WTC11 (cell line): ENCODE measurements around the gene LYPD1. TPM values are rescaled to one million over a fixed set of nuclear protein-coding genes. Genes with fewer than 3 reads are reported as not detected.

ENCODE experiments used
- ATAC-seq: fragments of 200-7000 bp; cut with Tn5 transposase; 2 replicates; pipeline ENCODE4 v1.10.0; 2021; ENCODE audit warnings: mild to moderate bottlenecking, moderate library complexity
- CTCF ChIA-PET: fragments of 300-600 bp; sonication (Branson Sonifier 250); formaldehyde crosslinking; loops from one replicate; lab custom pipeline; 2021; ENCODE audit warnings: antibody characterized with exemption; lab: Charles Lee
- POLR2A ChIA-PET: fragments of 350-600 bp; sonication (Branson Sonifier 250); formaldehyde crosslinking; loops from one replicate; lab custom pipeline; 2021; ENCODE audit warnings: antibody characterized with exemption; lab: Charles Lee
- DNase-seq: peaks from one replicate; pipeline ENCODE4 v3.0.0; 2021; ENCODE audit warnings: low spot score
- H3K27ac Mint-ChIP-seq: 2 replicates; pipeline ENCODE4 v1.8.0; 2021; ENCODE audit warnings: mixed read lengths
- H3K27me3 Mint-ChIP-seq: 2 replicates; pipeline ENCODE4 v1.8.0; 2021; ENCODE audit warnings: low read depth, mild to moderate bottlenecking, moderate library complexity, mixed read lengths
- H3K36me3 Mint-ChIP-seq: 2 replicates; pipeline ENCODE4 v1.8.0; 2021; ENCODE audit warnings: mixed read lengths
- H3K4me1 Mint-ChIP-seq: 2 replicates; pipeline ENCODE4 v1.8.0; 2022; ENCODE audit warnings: mixed read lengths
- H3K4me3 Mint-ChIP-seq: 2 replicates; pipeline ENCODE4 v1.8.0; 2021; ENCODE audit warnings: mild to moderate bottlenecking, moderate library complexity, mixed read lengths
- H3K9me3 Mint-ChIP-seq: 2 replicates; pipeline ENCODE4 v1.8.0; 2021; ENCODE audit warnings: mixed read lengths
- ATF1 ChIP-seq: sonication (generic); formaldehyde crosslinking; IDR thresholded peaks from 2 replicates; pipeline ENCODE4 v1.8.1; 2023; ENCODE audit warnings: mild to moderate bottlenecking, moderate library complexity, missing genetic modification reagents
- CDX4 ChIP-seq: fragments of 250-450 bp; sonication (Bioruptor Pico); IDR thresholded peaks from 2 replicates; pipeline ENCODE4 v1.9.0; 2021; ENCODE audit warnings: moderate library complexity, mild to moderate bottlenecking, inconsistent platforms, borderline replicate concordance
- FOXK1 ChIP-seq: sonication (generic); formaldehyde crosslinking; IDR thresholded peaks from 2 replicates; pipeline ENCODE4 v1.8.0; 2022; ENCODE audit warnings: mild to moderate bottlenecking, moderate library complexity, missing genetic modification reagents
- HMGA2 ChIP-seq: fragments of 250-450 bp; sonication (Bioruptor Pico); IDR thresholded peaks from 2 replicates; pipeline ENCODE4 v1.4.0; 2021; ENCODE audit warnings: mild to moderate bottlenecking, moderate library complexity
- JUN ChIP-seq: sonication (generic); formaldehyde crosslinking; IDR thresholded peaks from 2 replicates; pipeline ENCODE4 v1.8.0; 2023; ENCODE audit warnings: mild to moderate bottlenecking, missing genetic modification reagents
- MXD4 ChIP-seq: fragments of 250-450 bp; sonication (Bioruptor Pico); IDR thresholded peaks from 2 replicates; pipeline ENCODE4 v1.8.0; 2021; ENCODE audit warnings: mild to moderate bottlenecking, moderate library complexity, borderline replicate concordance
- MYBL2 ChIP-seq: sonication (generic); formaldehyde crosslinking; IDR thresholded peaks from 2 replicates; pipeline ENCODE4 v1.8.1; 2023; ENCODE audit warnings: mild to moderate bottlenecking, moderate library complexity, missing genetic modification reagents
- NFATC4 ChIP-seq: fragments of 250-450 bp; sonication (Bioruptor Pico); IDR thresholded peaks from 2 replicates; pipeline ENCODE4 v1.9.0; 2021; ENCODE audit warnings: mild to moderate bottlenecking
- NFYB ChIP-seq: sonication (generic); formaldehyde crosslinking; conservative IDR thresholded peaks from 2 replicates; pipeline ENCODE4 v1.8.0; 2022; ENCODE audit warnings: low read depth, missing genetic modification reagents
- NR1H2 ChIP-seq: sonication (generic); formaldehyde crosslinking; IDR thresholded peaks from 2 replicates; pipeline ENCODE4 v1.9.0; 2021; ENCODE audit warnings: mild to moderate bottlenecking, moderate library complexity, missing genetic modification reagents
- NR2C2 ChIP-seq: sonication (generic); formaldehyde crosslinking; IDR thresholded peaks from 2 replicates; pipeline ENCODE4 v1.8.0; 2022; ENCODE audit warnings: mild to moderate bottlenecking, missing genetic modification reagents
- OVOL2 ChIP-seq: fragments of 250-450 bp; sonication (Bioruptor Pico); IDR thresholded peaks from 2 replicates; pipeline ENCODE4 v1.9.0; 2021; ENCODE audit warnings: mild to moderate bottlenecking, borderline replicate concordance
- SMAD4 ChIP-seq: sonication (generic); formaldehyde crosslinking; IDR thresholded peaks from 2 replicates; pipeline ENCODE4 v1.8.0; 2022; ENCODE audit warnings: mild to moderate bottlenecking, missing genetic modification reagents
- TEAD1 ChIP-seq: sonication (generic); formaldehyde crosslinking; IDR thresholded peaks from 2 replicates; pipeline ENCODE4 v1.8.0; 2022; ENCODE audit warnings: mild to moderate bottlenecking, missing genetic modification reagents
- TP53 ChIP-seq: sonication (generic); formaldehyde crosslinking; IDR thresholded peaks from 2 replicates; pipeline ENCODE4 v1.8.1; 2023; ENCODE audit warnings: mild to moderate bottlenecking, missing genetic modification reagents
- ZBTB21 ChIP-seq: sonication (generic); formaldehyde crosslinking; IDR thresholded peaks from 2 replicates; pipeline ENCODE4 v1.8.1; 2023; ENCODE audit warnings: mild to moderate bottlenecking, missing genetic modification reagents, borderline replicate concordance
- ZNF138 ChIP-seq: sonication (generic); formaldehyde crosslinking; conservative IDR thresholded peaks from 2 replicates; pipeline ENCODE4 v1.8.1; 2022; ENCODE audit warnings: mild to moderate bottlenecking, moderate library complexity, missing genetic modification reagents
- ZNF317 ChIP-seq: sonication (generic); formaldehyde crosslinking; IDR thresholded peaks from 2 replicates; pipeline ENCODE4 v1.8.1; 2023; ENCODE audit warnings: low read depth, mild to moderate bottlenecking, moderate library complexity, missing genetic modification reagents, borderline replicate concordance
- total RNA-seq: library from RNA; stranded (reverse); gene quantifications from 3 replicates; pipeline ENCODE4 v1.2.3, GENCODE V29; 2021
- TF ChIP-seq, protein P1 (sequence below): sonication (generic); formaldehyde crosslinking; IDR thresholded peaks from 2 replicates; pipeline ENCODE4 v1.8.1; 2022; ENCODE audit warnings: low read depth, missing genetic modification reagents, borderline replicate concordance
- TF ChIP-seq, protein P2 (sequence below): sonication (generic); formaldehyde crosslinking; IDR thresholded peaks from 2 replicates; pipeline ENCODE4 v1.8.1; 2022; ENCODE audit warnings: mild to moderate bottlenecking, missing genetic modification reagents, moderate library complexity, borderline replicate concordance

The LYPD1 gene
- total RNA-seq, 1 experiment from 2014 or later = 2.8 TPM

DNA sequence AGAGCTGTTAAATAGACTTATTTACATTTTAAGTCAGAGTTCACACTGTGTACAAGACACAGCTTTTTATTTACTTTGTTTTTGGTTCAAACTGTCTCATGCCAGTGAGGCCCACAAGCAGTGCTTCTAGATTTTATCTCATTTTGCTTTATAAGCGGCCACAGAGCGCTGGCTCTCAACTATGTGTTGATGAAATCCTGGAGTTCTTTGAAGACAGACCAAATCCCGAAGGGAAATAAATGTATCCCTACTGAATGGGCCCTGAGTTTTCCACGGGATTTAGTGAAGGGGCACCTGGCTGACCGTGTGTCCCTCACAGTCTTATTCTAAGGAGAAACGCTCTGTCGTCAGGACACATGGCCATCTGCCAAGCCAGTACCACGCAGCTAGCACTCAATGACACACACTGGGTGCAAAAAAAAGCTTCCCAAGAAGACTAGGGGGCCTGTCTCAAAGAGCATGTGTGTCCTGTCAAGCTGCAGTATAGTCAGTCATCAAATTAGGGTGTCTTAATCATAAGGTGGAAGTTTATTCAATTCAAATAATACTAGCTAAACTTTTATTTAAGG is 23.4 kb downstream of the LYPD1 start (continued):
- TF ChIP-seq, protein P1, sequence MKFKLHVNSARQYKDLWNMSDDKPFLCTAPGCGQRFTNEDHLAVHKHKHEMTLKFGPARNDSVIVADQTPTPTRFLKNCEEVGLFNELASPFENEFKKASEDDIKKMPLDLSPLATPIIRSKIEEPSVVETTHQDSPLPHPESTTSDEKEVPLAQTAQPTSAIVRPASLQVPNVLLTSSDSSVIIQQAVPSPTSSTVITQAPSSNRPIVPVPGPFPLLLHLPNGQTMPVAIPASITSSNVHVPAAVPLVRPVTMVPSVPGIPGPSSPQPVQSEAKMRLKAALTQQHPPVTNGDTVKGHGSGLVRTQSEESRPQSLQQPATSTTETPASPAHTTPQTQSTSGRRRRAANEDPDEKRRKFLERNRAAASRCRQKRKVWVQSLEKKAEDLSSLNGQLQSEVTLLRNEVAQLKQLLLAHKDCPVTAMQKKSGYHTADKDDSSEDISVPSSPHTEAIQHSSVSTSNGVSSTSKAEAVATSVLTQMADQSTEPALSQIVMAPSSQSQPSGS = no peak
- TF ChIP-seq ATF1 (CRISPR knock-in tag) (no peak), ZNF317 (CRISPR knock-in tag) (no peak), HMGA2 (CRISPR knock-in tag) (no peak), JUN (CRISPR knock-in tag) (no peak), ZBTB21 (CRISPR knock-in tag) (no peak)
- TF ChIP-seq, all 79 proteins: peak for 0

- ChIA-PET POLR2A (no interaction called here), CTCF (interaction anchor here (0.6 to 1.6 kb wide), 3 partner anchors 22 to 719 kb away, joined by 3 to 6 read pairs (median 4); no protein-coding TSS in a partner anchor)
- H3K4me1 Mint-ChIP-seq = peaks cover 24% of the 10 kb centered on the region
- no peaks in the 10 kb centered on the region for H3K9me3 Mint-ChIP-seq
- peak; percentile 24 for ATAC-seq
- no peaks in the 10 kb centered on the region for H3K27me3 Mint-ChIP-seq
- H3K36me3 Mint-ChIP-seq = no peaks in the 10 kb centered on the region
- no peak for DNase-seq
- H3K27ac Mint-ChIP-seq = no peak overlapping the region
- TF ChIP-seq NFATC4 (CRISPR knock-in tag) (no peak), FOXK1 (CRISPR knock-in tag) (no peak), SMAD4 (CRISPR knock-in tag) (no peak), CDX4 (CRISPR knock-in tag) (no peak), MYBL2 (CRISPR knock-in tag) (no peak), NR1H2 (CRISPR knock-in tag) (no peak)
- H3K4me3 Mint-ChIP-seq = no peak overlapping the region
Measured at GRCh38 chr2:132645722-132646539, 24.1 kb downstream of the LYPD1 start.

- DNase-seq (no peak), ATAC-seq (no peak)
- H3K27me3 Mint-ChIP-seq = no peaks in the 10 kb centered on the region
- no peaks in the 10 kb centered on the region for H3K9me3 Mint-ChIP-seq
- CTCF ChIA-PET = interaction anchor here (0.6 kb wide), 1 partner anchor 720 kb away, joined by 3 read pairs; no protein-coding TSS in a partner anchor
- POLR2A ChIA-PET = no interaction called here
- H3K4me3 Mint-ChIP-seq = no peak overlapping the region
- TF ChIP-seq FOXK1 (CRISPR knock-in tag) (no peak), TP53 (CRISPR knock-in tag) (no peak), TEAD1 (CRISPR knock-in tag) (no peak), NR2C2 (CRISPR knock-in tag) (no peak), MXD4 (CRISPR knock-in tag) (no peak), NFYB (CRISPR knock-in tag) (no peak), ZNF138 (CRISPR knock-in tag) (no peak), OVOL2 (CRISPR knock-in tag) (no peak)
- TF ChIP-seq, protein P2, sequence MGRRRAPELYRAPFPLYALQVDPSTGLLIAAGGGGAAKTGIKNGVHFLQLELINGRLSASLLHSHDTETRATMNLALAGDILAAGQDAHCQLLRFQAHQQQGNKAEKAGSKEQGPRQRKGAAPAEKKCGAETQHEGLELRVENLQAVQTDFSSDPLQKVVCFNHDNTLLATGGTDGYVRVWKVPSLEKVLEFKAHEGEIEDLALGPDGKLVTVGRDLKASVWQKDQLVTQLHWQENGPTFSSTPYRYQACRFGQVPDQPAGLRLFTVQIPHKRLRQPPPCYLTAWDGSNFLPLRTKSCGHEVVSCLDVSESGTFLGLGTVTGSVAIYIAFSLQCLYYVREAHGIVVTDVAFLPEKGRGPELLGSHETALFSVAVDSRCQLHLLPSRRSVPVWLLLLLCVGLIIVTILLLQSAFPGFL (CRISPR knock-in tag) = no peak
- peaks cover 24% of the 10 kb centered on the region for H3K4me1 Mint-ChIP-seq
- H3K36me3 Mint-ChIP-seq = no peaks in the 10 kb centered on the region
- H3K27ac Mint-ChIP-seq = 0 out of 2 replicates have a peak overlapping the region, but pooled peaks have one; percentile 59
Measured at GRCh38 chr2:132645176-132645575, 24.8 kb downstream of the LYPD1 start.
